Measurements from ENCODE around the gene RASGRP3.
"Not testable (repeated sequence)": the region's sequence is repeated elsewhere in the genome, so short reads cannot be mapped to it uniquely, and the experiment has no call there.

RASGRP3 gene

GRCh38 chr2:33457556-33458247, 18.7 kb upstream of the RASGRP3 start:
- 0 out of 2 replicates have a peak, but pooled peaks cover 7% of the 10 kb centered on the region for H3K4me1 ChIP-seq (ENCODE audit: insufficient read depth, low read length)
- WGBS = 85% methylated on average over 4 of the region's 8 CpGs
- no peak overlapping the region for H3K4me3 ChIP-seq (ENCODE audit: low read length)
- no peak overlapping the region for H3K9ac ChIP-seq (ENCODE audit: low read depth, low read length)
- H3K27ac ChIP-seq (ENCODE audit: low read depth, low read length) = no peak overlapping the region
- H3K9me3 ChIP-seq (ENCODE audit: insufficient read depth, low read depth, low read length) = 0 out of 2 replicates have a peak, but pooled peaks cover 5% of the 10 kb centered on the region
- H3K36me3 ChIP-seq (ENCODE audit: insufficient read depth, low read length) = no peaks in the 10 kb centered on the region
- H3K27me3 ChIP-seq (ENCODE audit: insufficient read depth, low read length) = no peaks in the 10 kb centered on the region

- 86% methylated on average over 2 of the region's 3 CpGs for WGBS
- 0 out of 2 replicates have a peak, but pooled peaks cover 7% of the 10 kb centered on the region for H3K4me1 ChIP-seq (ENCODE audit: insufficient read depth, low read length)
- H3K4me3 ChIP-seq (ENCODE audit: low read length) = no peak overlapping the region
- 0 out of 2 replicates have a peak, but pooled peaks cover 4% of the 10 kb centered on the region for H3K9me3 ChIP-seq (ENCODE audit: insufficient read depth, low read depth, low read length)
- no peaks in the 10 kb centered on the region for H3K27me3 ChIP-seq (ENCODE audit: insufficient read depth, low read length)
- no peaks in the 10 kb centered on the region for H3K36me3 ChIP-seq (ENCODE audit: insufficient read depth, low read length)
- H3K27ac ChIP-seq (ENCODE audit: low read depth, low read length) = no peak overlapping the region
- no peak overlapping the region for H3K9ac ChIP-seq (ENCODE audit: low read depth, low read length)
Measured at GRCh38 chr2:33458248-33458819, 18.1 kb upstream of the RASGRP3 start.

GRCh38 chr2:33459745-33460144, 16.7 kb upstream of the RASGRP3 start:
- Histone ChIP-seq H3K4me3 (ENCODE audit: low read length) (no peak overlapping the region), H3K4me1 (ENCODE audit: insufficient read depth, low read length) (0 out of 2 replicates have a peak, but pooled peaks cover 7% of the 10 kb centered on the region), H3K27ac (ENCODE audit: low read depth, low read length) (no peak overlapping the region), H3K9me3 (ENCODE audit: insufficient read depth, low read depth, low read length) (no peaks in the 10 kb centered on the region), H3K36me3 (ENCODE audit: insufficient read depth, low read length) (no peaks in the 10 kb centered on the region), H3K27me3 (ENCODE audit: insufficient read depth, low read length) (no peaks in the 10 kb centered on the region), H3K9ac (ENCODE audit: low read depth, low read length) (no peak overlapping the region)
- 92% methylated on average over 1 of the region's 2 CpGs for WGBS

GRCh38 chr2:33462512-33462911, 13.9 kb upstream of the RASGRP3 start:
- not testable (repeated sequence) for H3K36me3 ChIP-seq (ENCODE audit: insufficient read depth, low read length); H3K27ac ChIP-seq (ENCODE audit: low read depth, low read length); H3K9ac ChIP-seq (ENCODE audit: low read depth, low read length); H3K9me3 ChIP-seq (ENCODE audit: insufficient read depth, low read depth, low read length); H3K27me3 ChIP-seq (ENCODE audit: insufficient read depth, low read length); H3K4me1 ChIP-seq (ENCODE audit: insufficient read depth, low read length); H3K4me3 ChIP-seq (ENCODE audit: low read length)
- 94% methylated on average over 8 of the region's 8 CpGs for WGBS

GRCh38 chr2:33467413-33467812, 9.0 kb upstream of the RASGRP3 start:
- H3K4me3 ChIP-seq (ENCODE audit: low read length) = no peak overlapping the region
- WGBS = 92% methylated on average over 3 of the region's 3 CpGs
- no peaks in the 10 kb centered on the region for H3K36me3 ChIP-seq (ENCODE audit: insufficient read depth, low read length)

GRCh38 chr2:33469238-33469637, 7.2 kb upstream of the RASGRP3 start:
- H3K27me3 ChIP-seq (ENCODE audit: insufficient read depth, low read length) = no peaks in the 10 kb centered on the region
- H3K4me1 ChIP-seq (ENCODE audit: insufficient read depth, low read length) = no peaks in the 10 kb centered on the region
- no peak overlapping the region for H3K9ac ChIP-seq (ENCODE audit: low read depth, low read length)
- 0 out of 2 replicates have a peak, but pooled peaks cover 4% of the 10 kb centered on the region for H3K9me3 ChIP-seq (ENCODE audit: insufficient read depth, low read depth, low read length)
- WGBS = 97% methylated on average over 2 of the region's 5 CpGs
- no peak overlapping the region for H3K4me3 ChIP-seq (ENCODE audit: low read length)
- no peaks in the 10 kb centered on the region for H3K36me3 ChIP-seq (ENCODE audit: insufficient read depth, low read length)
- H3K27ac ChIP-seq (ENCODE audit: low read depth, low read length) = no peak overlapping the region

More at GRCh38 chr2:33467413-33467812, 9.0 kb upstream of the RASGRP3 start:
- Histone ChIP-seq H3K27ac (ENCODE audit: low read depth, low read length) (no peak overlapping the region), H3K9me3 (ENCODE audit: insufficient read depth, low read depth, low read length) (no peaks in the 10 kb centered on the region), H3K4me1 (ENCODE audit: insufficient read depth, low read length) (no peaks in the 10 kb centered on the region), H3K9ac (ENCODE audit: low read depth, low read length) (no peak overlapping the region), H3K27me3 (ENCODE audit: insufficient read depth, low read length) (no peaks in the 10 kb centered on the region)

GRCh38 chr2:33475224-33476130, 972 bp upstream of the RASGRP3 start:
- H3K4me1 ChIP-seq (ENCODE audit: insufficient read depth, low read length) = no peaks in the 10 kb centered on the region; the same call in 1 of the 2 replicates
- H3K27ac ChIP-seq (ENCODE audit: low read depth, low read length) = no peak overlapping the region
- H3K4me3 ChIP-seq (ENCODE audit: low read length) = peak overlapping the region; percentile 53
- H3K36me3 ChIP-seq (ENCODE audit: insufficient read depth, low read length) = no peaks in the 10 kb centered on the region
- 0 out of 2 replicates have a peak, but pooled peaks cover 4% of the 10 kb centered on the region for H3K9me3 ChIP-seq (ENCODE audit: insufficient read depth, low read depth, low read length)
- peak overlapping the region; percentile 27; the same call in 1 of the 2 replicates for H3K9ac ChIP-seq (ENCODE audit: low read depth, low read length)
- 12% methylated on average over 14 of the region's 15 CpGs for WGBS
- H3K27me3 ChIP-seq (ENCODE audit: insufficient read depth, low read length) = peaks cover 3% of the 10 kb centered on the region

GRCh38 chr2:33476793-33477190, 343 bp downstream of the RASGRP3 start:
- no peaks in the 10 kb centered on the region for H3K36me3 ChIP-seq (ENCODE audit: insufficient read depth, low read length)
- 88% methylated on average over 4 of the region's 4 CpGs for WGBS
- no peaks in the 10 kb centered on the region; the same call in 1 of the 2 replicates for H3K4me1 ChIP-seq (ENCODE audit: insufficient read depth, low read length)
- 0 out of 2 replicates have a peak, but pooled peaks cover 4% of the 10 kb centered on the region for H3K9me3 ChIP-seq (ENCODE audit: insufficient read depth, low read depth, low read length)
- no peak overlapping the region for H3K9ac ChIP-seq (ENCODE audit: low read depth, low read length)
- H3K27ac ChIP-seq (ENCODE audit: low read depth, low read length) = no peak overlapping the region
- H3K27me3 ChIP-seq (ENCODE audit: insufficient read depth, low read length) = peaks cover 3% of the 10 kb centered on the region
- H3K4me3 ChIP-seq (ENCODE audit: low read length) = peak overlapping the region; percentile 53; the same call in 1 of the 2 replicates

- Histone ChIP-seq H3K4me1 (ENCODE audit: insufficient read depth, low read length) (no peaks in the 10 kb centered on the region; the same call in 1 of the 2 replicates), H3K27ac (ENCODE audit: low read depth, low read length) (no peak overlapping the region), H3K9ac (ENCODE audit: low read depth, low read length) (no peak overlapping the region), H3K27me3 (ENCODE audit: insufficient read depth, low read length) (peaks cover 3% of the 10 kb centered on the region), H3K9me3 (ENCODE audit: insufficient read depth, low read depth, low read length) (0 out of 2 replicates have a peak, but pooled peaks cover 4% of the 10 kb centered on the region), H3K36me3 (ENCODE audit: insufficient read depth, low read length) (no peaks in the 10 kb centered on the region), H3K4me3 (ENCODE audit: low read length) (no peak overlapping the region)
- 83% methylated on average over 19 of the region's 20 CpGs for WGBS
Measured at GRCh38 chr2:33477473-33478468, 1.3 kb downstream of the RASGRP3 start.
